Stimulated activated CD4-positive, alpha-beta T cell treated with anti-CD3 and anti-CD28 coated beads, Interleukin-1b, Interleukin-23, amount 100 ng/mL, for 1 hour (primary cell): Measurements from ENCODE around the gene MINDY1.

Experiments
- DNase-seq, 2 donors: peaks; one replicate each; pipeline ENCODE4 v3.0.0-alpha.2; 2020; ENCODE audit warnings: low read depth in 2 of 2

The MINDY1 gene

GRCh38 chr1:150965605-150966004 lies 41.1 kb downstream of the MINDY1 start:
- DNase-seq: no peak

DNA sequence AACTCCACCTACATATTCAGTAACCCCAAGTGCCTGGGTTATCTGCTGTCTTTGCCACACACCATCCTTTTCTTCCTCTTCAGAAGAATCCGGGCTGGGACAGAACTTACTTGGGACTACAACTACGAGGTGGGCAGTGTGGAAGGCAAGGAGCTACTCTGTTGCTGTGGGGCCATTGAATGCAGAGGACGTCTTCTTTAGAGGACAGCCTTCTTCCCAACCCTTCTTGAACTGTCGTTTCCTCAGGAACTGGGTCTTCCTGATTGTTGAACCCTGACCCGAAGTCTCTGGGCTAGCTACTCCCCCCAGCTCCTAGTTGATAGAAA lies 42.6 kb downstream of the MINDY1 start:
- no peak for DNase-seq

GRCh38 chr1:150963321-150964163 lies 43.2 kb downstream of the MINDY1 start:
- DNase-seq: no peak

GRCh38 chr1:150961756-150962155 lies 44.9 kb downstream of the MINDY1 start:
- DNase-seq: no peak

DNA sequence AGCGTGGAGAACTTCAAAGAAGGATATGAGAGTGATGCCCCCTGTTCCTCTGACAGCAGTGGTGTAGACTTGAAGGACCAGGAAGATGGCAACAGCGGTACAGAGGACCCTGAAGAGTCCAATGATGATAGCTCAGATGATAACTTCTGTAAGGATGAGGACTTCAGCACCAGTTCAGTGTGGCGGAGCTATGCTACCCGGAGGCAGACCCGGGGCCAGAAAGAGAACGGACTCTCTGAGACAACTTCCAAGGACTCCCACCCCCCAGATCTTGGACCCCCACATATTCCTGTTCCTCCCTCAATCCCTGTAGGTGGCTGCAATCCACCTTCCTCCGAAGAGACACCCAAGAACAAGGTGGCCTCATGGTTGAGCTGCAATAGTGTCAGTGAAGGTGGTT lies 46.1 kb downstream of the MINDY1 start:
- DNase-seq: no peak

DNA sequence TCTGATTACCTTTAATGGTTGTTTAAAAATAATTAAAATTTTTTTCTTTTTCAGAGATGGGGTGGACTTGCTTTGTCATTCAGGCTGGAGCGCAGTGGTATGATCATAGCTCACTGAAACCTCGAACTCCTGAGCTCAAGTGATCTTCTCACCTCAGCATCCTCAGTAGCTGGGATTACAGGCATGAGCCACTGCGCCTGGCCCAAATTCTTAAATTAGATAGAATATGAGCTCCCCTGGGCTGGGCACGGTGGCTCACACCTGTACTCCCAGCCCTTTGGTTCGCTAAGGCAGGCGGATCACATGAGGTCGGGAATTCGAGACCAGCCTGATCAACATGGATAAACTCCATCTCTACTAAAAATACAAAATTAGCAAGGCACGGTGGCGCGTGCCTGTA lies 49.0 kb downstream of the MINDY1 start:
- no peak for DNase-seq

GRCh38 chr1:150955280-150955679 lies 51.4 kb downstream of the MINDY1 start:
- DNase-seq: no peak

GRCh38 chr1:150954708-150955107 lies 52.0 kb downstream of the MINDY1 start:
- no peak for DNase-seq
